NCI-H2081 (cell line): ENCODE measurements around the gene UBE2Z.

Experiments used
- DNase-seq, 2 experiments: peaks; one replicate each; lab custom pipeline; 2025; lab: John Stamatoyannopoulos, UW

Gene UBE2Z

DNA sequence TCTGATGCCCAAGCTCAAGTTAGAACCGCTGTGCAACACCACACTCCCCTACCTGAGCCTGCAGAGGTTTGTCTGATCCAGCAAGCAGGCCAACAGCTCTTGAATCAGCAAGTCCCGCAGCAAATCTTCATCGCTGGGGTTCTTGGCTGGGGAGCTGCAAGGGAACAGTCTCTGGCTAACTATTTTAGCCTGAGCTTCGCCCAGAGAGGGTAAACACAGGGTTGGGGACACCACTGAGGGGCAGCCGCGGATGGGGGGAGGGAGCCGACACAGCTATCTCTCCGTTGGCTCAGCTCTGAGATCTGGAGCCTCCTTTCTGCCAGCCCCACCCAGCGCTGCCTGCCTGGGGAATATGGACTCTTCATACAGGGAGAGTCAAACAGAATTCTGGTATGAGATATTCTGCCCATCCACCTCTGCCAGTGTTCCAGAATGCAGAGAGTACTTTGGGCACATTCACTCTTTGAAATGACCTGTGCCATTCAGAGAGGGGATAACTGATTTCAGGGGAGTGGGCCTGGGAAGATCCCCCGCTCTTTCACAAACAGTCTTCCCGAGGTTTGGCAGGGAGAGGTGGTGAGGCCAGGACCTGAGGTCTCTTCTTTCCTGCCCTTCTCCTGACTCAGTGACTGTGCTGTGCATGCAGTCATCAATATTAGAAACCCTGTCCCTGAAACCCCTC, 52.8 kb downstream of the UBE2Z start:
- no peak for DNase-seq

DNA sequence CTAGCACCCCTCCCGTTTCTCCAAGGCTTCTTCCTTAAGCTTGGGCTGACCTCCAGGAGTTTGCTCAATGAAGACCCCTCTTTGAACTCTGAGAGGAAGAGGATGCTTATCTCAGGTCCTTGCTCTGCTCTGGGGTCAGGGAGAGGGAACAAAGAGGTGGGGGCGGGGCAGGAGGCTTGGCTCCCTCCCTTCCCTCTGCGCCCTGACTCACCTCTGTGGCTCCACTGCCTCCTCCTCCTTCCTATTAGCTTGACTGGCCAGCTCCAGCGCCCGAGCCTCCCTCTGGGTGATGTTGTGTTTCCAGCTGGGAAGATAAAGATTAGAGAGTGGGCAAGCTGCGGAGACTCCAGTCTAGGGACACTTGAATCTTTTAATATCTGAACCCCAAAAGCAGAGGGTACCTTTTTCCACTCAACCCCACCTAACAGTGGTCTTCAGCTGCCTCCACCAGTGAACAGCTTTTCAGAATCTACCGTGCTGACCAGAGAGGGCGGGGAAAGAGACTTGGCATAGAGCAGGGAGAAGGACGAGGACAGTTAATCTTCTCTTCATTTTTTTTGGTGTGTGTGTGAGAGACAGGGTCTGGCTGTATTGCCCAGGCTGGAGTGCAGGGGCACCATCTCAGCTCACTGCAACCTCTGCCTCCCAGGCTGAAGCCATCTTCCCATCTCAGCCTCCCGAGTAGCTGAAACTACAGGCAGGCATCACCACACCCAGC, 53.5 kb downstream of the UBE2Z start:
- DNase-seq = no peak

DNA sequence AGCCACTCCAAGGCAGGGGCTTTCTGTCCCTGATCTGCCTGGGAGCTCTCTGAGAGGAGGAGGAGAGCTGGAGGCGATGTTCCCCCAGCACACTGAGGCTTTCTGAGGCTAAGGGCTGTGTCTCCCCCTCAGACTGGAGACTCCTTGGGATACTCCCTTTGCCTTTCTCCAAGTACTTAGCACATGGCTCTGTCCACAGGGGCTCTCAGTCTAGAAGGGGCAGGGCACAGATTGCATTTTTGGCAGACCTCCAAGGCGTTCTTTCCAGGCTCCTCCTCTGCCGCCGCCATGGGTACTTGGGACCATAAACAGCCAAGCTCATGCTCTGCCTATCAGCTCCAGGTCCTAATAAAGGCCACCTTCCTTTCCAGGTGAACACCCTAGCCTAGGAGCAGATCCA, 62.0 kb downstream of the UBE2Z start:
- peak in 1 of 2 experiments; percentile 20 for DNase-seq

- DNase-seq = no peak
These were observed 62.9 kb downstream of the UBE2Z start for GRCh38 chr17:48970865-48971687.

GRCh38 chr17:48972749-48973097, 64.5 kb downstream of the UBE2Z start:
- no peak for DNase-seq

GRCh38 chr17:48973806-48974205, 65.6 kb downstream of the UBE2Z start:
- no peak for DNase-seq
